Mesenchymal stem cell (in vitro differentiated cells and primary cell): ENCODE results near the gene POTEG. TPM values are rescaled to one million over a fixed set of nuclear protein-coding genes. Genes with fewer than 3 reads are reported as not detected.
"Not testable (repeated sequence)": the region's sequence is repeated elsewhere in the genome, so short reads cannot be mapped to it uniquely, and the experiment has no call there.

ENCODE experiments used
- DNase-seq: peaks from one replicate; pipeline ENCODE4 v3.0.0-alpha.2; 2013
- H2AFZ ChIP-seq: one replicate; pipeline ENCODE4 v1.6.1; 2013; ENCODE audit warnings: low read depth, mild to moderate bottlenecking, control low read depth, inconsistent platforms, low read length, moderate library complexity
- H2AK5ac ChIP-seq: 2 replicates; pipeline ENCODE4 v1.6.1; 2013; ENCODE audit warnings: low read length, moderate library complexity, mild to moderate bottlenecking, inconsistent platforms; ENCODE audit not compliant: severe bottlenecking
- H2BK120ac ChIP-seq: one replicate; pipeline ENCODE4 v1.6.1; 2013; ENCODE audit warnings: low read depth, mild to moderate bottlenecking, inconsistent platforms, low read length, moderate library complexity
- H2BK12ac ChIP-seq, 2 experiments: one replicate each; pipeline ENCODE4 v1.6.1; 2013; ENCODE audit warnings: inconsistent platforms in 2 of 2, low read length in 2 of 2, mild to moderate bottlenecking in 2 of 2, moderate library complexity in 2 of 2, control low read depth in 1 of 2
- H2BK15ac ChIP-seq: one replicate; pipeline ENCODE4 v1.6.1; 2013; ENCODE audit warnings: mild to moderate bottlenecking, low read depth, inconsistent platforms; ENCODE audit not compliant: poor library complexity, severe bottlenecking
- H2BK5ac ChIP-seq: 2 replicates; pipeline ENCODE4 v1.6.1; 2013; ENCODE audit warnings: low read depth, mild to moderate bottlenecking, low read length, control low read depth, inconsistent platforms; ENCODE audit not compliant: poor library complexity, severe bottlenecking
- H3K14ac ChIP-seq, 2 experiments: one replicate each; pipeline ENCODE4 v1.6.1; 2013; ENCODE audit warnings: inconsistent platforms in 2 of 2, low read length in 2 of 2, control low read depth in 1 of 2, mild to moderate bottlenecking in 1 of 2, moderate library complexity in 1 of 2
- H3K18ac ChIP-seq, 2 experiments: one replicate each; pipeline ENCODE4 v1.6.1; 2013; ENCODE audit warnings: inconsistent platforms in 2 of 2, low read length in 2 of 2, control low read depth in 1 of 2, low read depth in 1 of 2, mild to moderate bottlenecking in 1 of 2
- H3K23ac ChIP-seq, 2 experiments: one replicate each; pipeline ENCODE4 v1.6.1; 2013; ENCODE audit warnings: inconsistent platforms in 2 of 2, low read length in 2 of 2, mild to moderate bottlenecking in 2 of 2, moderate library complexity in 2 of 2, control low read depth in 1 of 2
- H3K27ac ChIP-seq: 2 replicates; pipeline ENCODE4 v1.5.1; 2013; ENCODE audit warnings: mild to moderate bottlenecking, moderate library complexity, low read length, control low read depth, inconsistent platforms; ENCODE audit not compliant: poor library complexity, severe bottlenecking
- H3K27me3 ChIP-seq, 2 experiments: 2 replicates each; pipeline versions ENCODE4 v1.6.1 to v1.7.0; 2013; ENCODE audit warnings: low read length in 2 of 2, mild to moderate bottlenecking in 2 of 2, moderate library complexity in 2 of 2, control low read depth in 1 of 2, inconsistent platforms in 1 of 2; ENCODE audit not compliant: control insufficient read depth in 1 of 2, insufficient read depth in 1 of 2
- H3K36me3 ChIP-seq, 2 experiments: 2 replicates each; pipeline versions ENCODE4 v1.6.1 to v1.7.0; 2013; ENCODE audit warnings: low read length in 2 of 2, control low read depth in 1 of 2, inconsistent platforms in 1 of 2, low read depth in 1 of 2, mild to moderate bottlenecking in 1 of 2; ENCODE audit not compliant: insufficient read depth in 2 of 2, control insufficient read depth in 1 of 2
- H3K4ac ChIP-seq, 2 experiments: one replicate each; pipeline ENCODE4 v1.6.1; 2013; ENCODE audit warnings: inconsistent platforms in 2 of 2, low read length in 2 of 2, mild to moderate bottlenecking in 2 of 2, moderate library complexity in 2 of 2, control low read depth in 1 of 2, low read depth in 1 of 2
- H3K4me1 ChIP-seq: 2 replicates; pipeline ENCODE4 v1.6.1; 2013; ENCODE audit warnings: low read depth, low read length, control low read depth; ENCODE audit not compliant: control insufficient read depth, insufficient read depth
- H3K4me2 ChIP-seq: 2 replicates; pipeline ENCODE4 v1.6.1; 2013; ENCODE audit warnings: low read length, mild to moderate bottlenecking, inconsistent platforms; ENCODE audit not compliant: poor library complexity, severe bottlenecking
- H3K4me3 ChIP-seq, 2 experiments: 2 replicates each; pipeline versions ENCODE4 v1.5.1 to v1.7.0; 2013; ENCODE audit warnings: low read length in 2 of 2, mild to moderate bottlenecking in 2 of 2, control low read depth in 1 of 2, low read depth in 1 of 2; ENCODE audit not compliant: insufficient read depth in 1 of 2
- H3K79me1 ChIP-seq: replicated peaks from 2 replicates; pipeline ENCODE4 v1.6.1; 2013; ENCODE audit warnings: mild to moderate bottlenecking, control low read depth, low read length, inconsistent platforms; ENCODE audit not compliant: poor library complexity, severe bottlenecking
- H3K9ac ChIP-seq: 2 replicates; pipeline ENCODE4 v1.7.0; 2013; ENCODE audit warnings: mild to moderate bottlenecking, low read length, moderate library complexity
- H3K9me3 ChIP-seq: 2 replicates; pipeline ENCODE4 v1.7.0; 2013; ENCODE audit warnings: mild to moderate bottlenecking, low read length; ENCODE audit not compliant: control insufficient read depth
- H4K8ac ChIP-seq: one replicate; pipeline ENCODE4 v1.6.1; 2013; ENCODE audit warnings: inconsistent platforms, mild to moderate bottlenecking, low read length, moderate library complexity
- H4K91ac ChIP-seq: one replicate; pipeline ENCODE4 v1.6.1; 2013; ENCODE audit warnings: mild to moderate bottlenecking, low read length, inconsistent platforms
- WGBS: methylation state at CpG from one replicate; pipeline ENCODE4 v1.1.7; 2013; ENCODE audit warnings: mixed read lengths; 5-methylcytosine and 5-hydroxymethylcytosine counted together
- small RNA-seq: library from polyadenylated mRNA; stranded (forward); fragments of <200 nt; extraction: miRNeasy Mini kit (QIAGEN cat#:217004); gene quantifications from one replicate; pipeline ENCODE3, GENCODE V24; 2013; ENCODE audit warnings: low read depth

POTEG gene

DNA sequence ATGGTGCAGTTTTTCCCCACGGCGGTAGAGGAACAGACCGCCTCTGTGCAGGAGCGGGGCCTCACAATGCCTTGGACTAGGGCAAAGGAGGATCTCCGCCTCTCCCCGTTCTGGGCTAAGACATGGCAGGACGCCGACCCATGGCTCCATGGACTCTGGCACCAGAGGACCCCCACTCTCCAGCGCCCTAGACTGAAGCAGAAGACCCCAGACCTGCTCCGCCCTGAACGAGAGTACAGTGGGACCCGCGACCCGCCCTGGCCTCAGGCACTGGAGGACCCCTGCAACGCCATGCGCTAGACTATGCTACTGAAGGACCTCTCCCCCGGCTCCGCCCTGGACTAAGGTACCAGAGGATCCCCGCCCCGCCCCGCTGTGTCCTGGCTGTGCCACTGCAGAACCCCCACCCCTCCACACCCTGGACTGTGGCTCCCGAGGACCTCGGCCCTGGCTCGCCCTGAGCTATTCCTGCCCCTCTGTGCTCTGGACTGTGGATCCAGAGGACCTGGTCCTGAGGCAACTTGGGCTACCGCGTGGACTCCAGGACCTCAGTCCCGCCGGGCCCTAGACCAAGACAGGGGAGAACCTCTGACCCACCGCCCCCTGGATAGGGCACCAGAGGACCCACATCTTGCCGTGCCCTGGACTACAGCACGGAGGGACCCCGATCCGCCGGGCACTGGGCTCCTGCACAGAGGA lies 73.1 kb downstream of the POTEG start:
- H3K4ac ChIP-seq, H3K27ac ChIP-seq, H2BK5ac ChIP-seq, DNase-seq, H2AK5ac ChIP-seq, H3K27me3 ChIP-seq, H2BK12ac ChIP-seq, H3K4me3 ChIP-seq, H3K4me1 ChIP-seq, H3K9ac ChIP-seq, H3K79me1 ChIP-seq, H3K36me3 ChIP-seq, H3K23ac ChIP-seq, H2BK15ac ChIP-seq, H2AFZ ChIP-seq, H3K9me3 ChIP-seq, H3K4me2 ChIP-seq, H3K18ac ChIP-seq, H2BK120ac ChIP-seq, H3K14ac ChIP-seq, H4K91ac ChIP-seq, H4K8ac ChIP-seq: not testable (repeated sequence)
- 100% methylated on average over 2 of the region's 34 CpGs for WGBS

Small RNA genes within 50 kb of the gene (small RNA-seq; reads per million reads assigned to genes)
- gene RNU6-1268P = not detected
